HG02678 (cell line): ENCODE results near the gene CAP1.
"Not testable (repeated sequence)": the region's sequence is repeated elsewhere in the genome, so short reads cannot be mapped to it uniquely, and the experiment has no call there.

ENCODE experiments used
- ATAC-seq: cut with Tn5 transposase; IDR thresholded peaks from one replicate; pipeline ENCODE4 v1.9.1; 2021; ENCODE audit warnings: mild to moderate bottlenecking, moderate library complexity; ENCODE audit not compliant: unreplicated experiment

The CAP1 gene

GRCh38 chr1:40030528-40031135, 9.9 kb upstream of the CAP1 start:
- ATAC-seq: no peak

GRCh38 chr1:40032240-40032891, 8.2 kb upstream of the CAP1 start:
- ATAC-seq: no peak

- ATAC-seq: no peak
Measured at GRCh38 chr1:40034869-40035268, 5.7 kb upstream of the CAP1 start.

- no peak for ATAC-seq
Measured at GRCh38 chr1:40036574-40036973, 4.0 kb upstream of the CAP1 start.

- ATAC-seq: not testable (repeated sequence)
Measured at GRCh38 chr1:40037254-40037653, 3.3 kb upstream of the CAP1 start.

- ATAC-seq: no peak
Measured at GRCh38 chr1:40038697-40039096, 1.8 kb upstream of the CAP1 start.

GRCh38 chr1:40039245-40039756, 1.2 kb upstream of the CAP1 start:
- ATAC-seq: no peak

- peak; percentile 56 for ATAC-seq
Measured at GRCh38 chr1:40039757-40040510, 595 bp upstream of the CAP1 start.

GRCh38 chr1:40041466-40041838, 923 bp downstream of the CAP1 start:
- ATAC-seq: no peak

GRCh38 chr1:40042341-40042740, 1.8 kb downstream of the CAP1 start:
- no peak for ATAC-seq

- no peak for ATAC-seq
Measured at GRCh38 chr1:40044110-40044509, 3.6 kb downstream of the CAP1 start.

GRCh38 chr1:40045182-40045581, 4.7 kb downstream of the CAP1 start:
- no peak for ATAC-seq

- ATAC-seq: no peak
Measured at GRCh38 chr1:40045766-40046165, 5.2 kb downstream of the CAP1 start.

- ATAC-seq: no peak
Measured at GRCh38 chr1:40047276-40047675, 6.7 kb downstream of the CAP1 start.

- ATAC-seq: no peak
Measured at GRCh38 chr1:40047769-40048168, 7.2 kb downstream of the CAP1 start.

- ATAC-seq: no peak
Measured at GRCh38 chr1:40049725-40050124, 9.2 kb downstream of the CAP1 start.

- ATAC-seq: no peak
Measured at GRCh38 chr1:40050863-40051262, 10.3 kb downstream of the CAP1 start.

GRCh38 chr1:40053138-40053887, 12.8 kb downstream of the CAP1 start:
- ATAC-seq: no peak

GRCh38 chr1:40056519-40057309, 16.2 kb downstream of the CAP1 start:
- ATAC-seq: no peak

- no peak for ATAC-seq
Measured at GRCh38 chr1:40057310-40058030, 16.9 kb downstream of the CAP1 start.
